BE2C (cell line): ENCODE data around the gene TMCC1.

Source experiments
- DNase-seq: peaks from one replicate; pipeline ENCODE4 v3.0.0-alpha.2; 2020
- H3K27me3 ChIP-seq: fragments of 250-450 bp; sonication (Bioruptor Pico); 2 replicates; pipeline ENCODE4 v1.5.1; 2020; ENCODE audit warnings: mild to moderate bottlenecking
- H3K36me3 ChIP-seq: fragments of 250-450 bp; sonication (Bioruptor Pico); 2 replicates; pipeline ENCODE4 v1.5.1; 2020; ENCODE audit warnings: mild to moderate bottlenecking
- H3K4me1 ChIP-seq: fragments of 250-450 bp; sonication (Bioruptor Pico); 2 replicates; pipeline ENCODE4 v1.5.1; 2020
- H3K4me3 ChIP-seq: 2 replicates; pipeline ENCODE4 v1.5.1; 2011; ENCODE audit warnings: low read depth, low read length
- H3K9me3 ChIP-seq: fragments of 250-450 bp; sonication (Bioruptor Pico); 2 replicates; pipeline ENCODE4 v1.5.1; 2020
- TF ChIP-seq, protein P1 (sequence below): IDR thresholded peaks from 2 replicates; pipeline ENCODE4 v1.5.1; 2012; ENCODE audit warnings: mild to moderate bottlenecking, low read depth, low read length

Gene TMCC1

DNA sequence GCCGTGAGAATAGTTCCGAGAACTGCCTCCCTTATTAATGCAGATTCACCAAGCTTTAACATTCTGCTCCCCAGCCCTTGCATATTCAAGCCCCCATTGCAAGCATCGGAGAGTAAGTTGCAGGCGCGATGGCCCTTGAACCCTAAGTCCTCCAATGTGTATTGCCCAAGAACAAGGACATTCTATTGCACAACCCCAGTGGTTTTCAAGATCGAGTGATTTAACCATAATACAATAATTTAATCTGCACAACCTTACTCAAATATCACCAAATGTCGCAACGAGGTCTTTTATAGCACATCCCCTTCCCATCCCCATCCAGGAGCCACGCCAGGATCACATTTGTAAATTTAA is 265.4 kb downstream of the TMCC1 start:
- no peak for DNase-seq
- peaks cover 14% of the 10 kb centered on the region for H3K4me1 ChIP-seq
- H3K4me3 ChIP-seq, result peak overlapping the region; percentile 54
- H3K27me3 ChIP-seq, result no peaks in the 10 kb centered on the region
- TF ChIP-seq, protein P1, sequence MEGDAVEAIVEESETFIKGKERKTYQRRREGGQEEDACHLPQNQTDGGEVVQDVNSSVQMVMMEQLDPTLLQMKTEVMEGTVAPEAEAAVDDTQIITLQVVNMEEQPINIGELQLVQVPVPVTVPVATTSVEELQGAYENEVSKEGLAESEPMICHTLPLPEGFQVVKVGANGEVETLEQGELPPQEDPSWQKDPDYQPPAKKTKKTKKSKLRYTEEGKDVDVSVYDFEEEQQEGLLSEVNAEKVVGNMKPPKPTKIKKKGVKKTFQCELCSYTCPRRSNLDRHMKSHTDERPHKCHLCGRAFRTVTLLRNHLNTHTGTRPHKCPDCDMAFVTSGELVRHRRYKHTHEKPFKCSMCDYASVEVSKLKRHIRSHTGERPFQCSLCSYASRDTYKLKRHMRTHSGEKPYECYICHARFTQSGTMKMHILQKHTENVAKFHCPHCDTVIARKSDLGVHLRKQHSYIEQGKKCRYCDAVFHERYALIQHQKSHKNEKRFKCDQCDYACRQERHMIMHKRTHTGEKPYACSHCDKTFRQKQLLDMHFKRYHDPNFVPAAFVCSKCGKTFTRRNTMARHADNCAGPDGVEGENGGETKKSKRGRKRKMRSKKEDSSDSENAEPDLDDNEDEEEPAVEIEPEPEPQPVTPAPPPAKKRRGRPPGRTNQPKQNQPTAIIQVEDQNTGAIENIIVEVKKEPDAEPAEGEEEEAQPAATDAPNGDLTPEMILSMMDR, result no peak
- no peaks in the 10 kb centered on the region for H3K9me3 ChIP-seq
- no peaks in the 10 kb centered on the region for H3K36me3 ChIP-seq

DNA sequence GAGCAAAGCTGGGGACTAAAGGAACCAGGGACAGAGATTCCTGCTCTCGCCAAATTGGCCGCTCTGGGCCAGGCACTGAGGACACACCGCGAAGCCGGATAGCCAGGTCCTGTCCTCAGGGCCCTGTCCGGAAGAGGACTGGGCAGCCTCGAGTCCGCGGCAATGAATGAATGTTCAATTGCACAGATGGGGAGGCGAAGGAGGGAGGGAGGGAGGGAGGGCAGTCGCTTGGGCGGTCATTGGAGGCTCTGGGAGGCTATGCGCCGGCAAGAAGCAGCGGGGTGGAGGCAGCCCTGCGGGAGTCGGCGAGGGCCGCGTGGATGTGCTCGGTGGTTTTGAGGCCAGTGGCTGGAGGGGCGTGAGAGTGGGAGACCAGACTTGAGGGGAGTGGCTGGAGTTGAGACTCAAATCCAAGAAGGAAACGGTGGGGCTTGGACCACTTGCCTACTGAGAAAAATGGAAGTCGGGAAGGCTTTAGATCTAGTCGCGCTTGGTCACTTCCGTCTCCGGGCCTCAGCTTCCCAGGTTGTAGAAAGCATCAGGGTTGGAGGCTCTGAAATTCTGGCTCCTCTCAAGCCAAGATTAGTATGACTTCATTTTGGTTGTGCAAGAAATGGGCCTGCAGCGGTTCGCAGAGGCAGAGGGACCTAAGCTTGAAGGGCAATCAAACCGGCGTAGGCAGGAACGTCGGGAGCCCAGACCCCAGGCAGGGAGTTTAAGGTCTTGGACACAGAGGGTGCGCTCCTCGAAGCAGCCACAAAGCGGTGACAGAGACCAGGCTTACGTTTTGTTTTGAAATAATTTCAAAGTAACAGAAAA is 266.0 kb downstream of the TMCC1 start:
- Histone ChIP-seq H3K36me3 (no peaks in the 10 kb centered on the region), H3K9me3 (no peaks in the 10 kb centered on the region), H3K4me1 (peaks cover 14% of the 10 kb centered on the region), H3K4me3 (peak overlapping the region; percentile 54), H3K27me3 (no peaks in the 10 kb centered on the region)
- DNase-seq, result peak; percentile 84
- TF ChIP-seq, protein P1, result peak; percentile 96

DNA sequence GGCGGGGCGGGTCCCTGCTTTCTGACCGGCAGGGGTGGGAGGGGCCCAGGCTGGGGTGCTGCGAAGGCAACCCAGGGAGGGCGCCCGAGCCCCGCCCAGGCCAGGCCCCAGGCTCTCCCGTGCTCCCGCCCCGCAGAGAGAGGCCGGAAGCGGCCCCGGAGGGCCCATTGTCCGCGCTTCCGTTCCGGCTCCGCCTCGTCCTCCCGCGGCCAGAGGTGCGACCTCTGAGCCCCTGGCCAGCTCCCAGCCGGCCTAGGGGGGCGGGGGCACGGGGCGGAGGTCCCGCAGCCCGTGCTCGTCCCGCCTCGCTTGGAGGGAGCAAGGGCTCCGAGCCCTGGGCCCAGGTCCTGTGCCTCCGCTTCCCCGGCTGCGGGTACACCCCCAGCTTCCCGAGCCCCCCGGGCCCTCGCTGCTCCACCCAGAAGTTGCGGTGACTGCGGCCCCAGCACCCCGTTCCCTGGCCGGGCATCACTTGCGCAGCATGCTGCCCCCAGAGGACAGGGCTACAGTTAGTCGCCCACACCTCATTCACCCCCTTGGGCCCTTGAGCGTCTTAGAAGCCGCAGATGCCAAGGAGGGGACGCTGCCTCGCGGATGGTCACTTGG is 266.7 kb downstream of the TMCC1 start:
- no peaks in the 10 kb centered on the region for H3K36me3 ChIP-seq
- H3K4me1 ChIP-seq, result peaks cover 14% of the 10 kb centered on the region
- TF ChIP-seq, protein P1, result no peak
- no peaks in the 10 kb centered on the region for H3K27me3 ChIP-seq
- peak; percentile 96 for DNase-seq
- H3K4me3 ChIP-seq, result peak overlapping the region; percentile 54
- H3K9me3 ChIP-seq, result no peaks in the 10 kb centered on the region

DNA sequence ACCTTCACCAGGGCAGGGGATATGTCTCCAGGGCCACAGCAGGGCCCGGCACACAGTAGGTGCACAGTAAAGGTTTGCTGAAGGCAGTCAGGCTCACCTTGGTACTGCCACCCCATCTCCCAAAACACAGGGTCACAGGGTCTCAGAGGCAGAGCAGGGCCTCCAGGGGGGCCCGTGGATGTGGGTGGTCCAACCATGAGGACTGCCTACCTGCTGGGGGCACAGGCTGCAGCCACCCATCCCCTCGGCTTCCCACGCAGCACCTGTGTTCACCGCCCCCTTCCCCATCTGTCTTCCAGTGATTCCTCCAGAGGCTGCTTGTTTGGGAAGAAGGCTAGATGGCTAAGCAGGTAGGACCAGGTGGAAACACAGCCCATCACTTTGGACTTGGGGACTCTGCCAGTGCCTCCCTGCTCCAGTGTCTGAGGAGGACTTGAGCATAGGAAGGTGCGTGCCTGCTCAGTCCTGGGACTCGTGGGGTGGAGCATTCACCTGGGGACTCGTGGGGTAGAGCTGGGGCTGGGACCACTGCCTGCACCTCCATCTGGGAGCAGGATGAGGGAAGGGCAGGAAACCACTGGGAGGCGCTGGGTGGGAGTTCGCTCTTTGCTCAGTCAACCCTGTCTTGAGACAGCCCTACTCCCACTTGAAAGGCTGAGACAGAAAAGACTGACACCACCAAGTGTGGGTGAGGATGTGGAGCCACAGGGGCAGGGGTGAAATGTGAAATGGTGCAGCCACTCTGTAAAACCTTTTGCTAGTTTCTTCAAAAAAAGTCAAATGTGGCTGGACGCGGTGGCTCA is 268.2 kb downstream of the TMCC1 start:
- Histone ChIP-seq H3K27me3 (no peaks in the 10 kb centered on the region), H3K4me1 (peaks cover 14% of the 10 kb centered on the region), H3K9me3 (no peaks in the 10 kb centered on the region), H3K4me3 (peak overlapping the region; percentile 32), H3K36me3 (no peaks in the 10 kb centered on the region)
- DNase-seq, result peak; percentile 54
- TF ChIP-seq, protein P1, result peak; percentile 61

DNA sequence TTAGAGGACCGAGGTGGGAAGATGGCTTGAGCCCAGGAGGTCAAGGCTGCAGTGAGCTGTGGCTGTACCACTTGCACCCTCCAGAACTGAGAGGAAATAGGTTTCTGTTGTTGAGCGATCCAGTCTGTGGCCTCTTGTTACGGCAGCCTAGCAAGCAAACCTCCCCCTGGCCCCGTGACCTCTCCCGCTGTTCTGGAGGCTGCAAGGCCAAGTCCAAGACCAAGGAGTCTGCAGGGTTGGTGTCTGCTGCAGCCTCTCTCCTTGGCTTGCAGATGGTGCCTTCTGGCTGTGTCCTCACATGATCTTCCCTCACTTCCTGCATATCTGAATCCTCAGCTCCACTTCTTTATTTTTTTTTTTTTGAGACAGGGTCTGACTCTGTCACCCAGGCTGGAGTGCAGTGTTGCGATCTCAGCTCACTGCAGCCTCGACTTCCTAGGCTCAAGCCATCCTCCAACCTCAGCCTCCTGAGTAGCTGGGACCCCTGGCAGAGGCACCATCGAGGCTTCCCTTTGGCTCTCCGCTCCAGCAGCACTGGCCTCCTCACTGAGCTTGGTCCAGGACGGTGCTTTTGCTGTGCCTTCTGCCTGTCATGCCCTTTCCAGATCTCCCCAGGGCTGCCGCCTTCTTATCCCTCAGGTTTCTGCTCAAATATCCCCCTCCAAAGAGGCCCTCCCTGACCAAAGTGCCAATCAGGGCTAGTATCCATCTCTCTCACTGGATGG is 269.0 kb downstream of the TMCC1 start:
- TF ChIP-seq, protein P1, result no peak
- H3K4me1 ChIP-seq, result peaks cover 14% of the 10 kb centered on the region
- H3K4me3 ChIP-seq, result no peak overlapping the region
- H3K9me3 ChIP-seq, result no peaks in the 10 kb centered on the region
- no peaks in the 10 kb centered on the region for H3K27me3 ChIP-seq
- H3K36me3 ChIP-seq, result no peaks in the 10 kb centered on the region
- DNase-seq, result no peak
